ENCODE measurements around the gene RANBP1.

Gene RANBP1

GRCh38 chr22:20165913-20166312, 50.0 kb downstream of the RANBP1 start:
- Histone ChIP-seq H3K36me3 (ENCODE audit: control insufficient read depth, insufficient read depth, low read length) (no peaks in the 10 kb centered on the region), H2BK120ac (ENCODE audit: low read depth, low read length) (no peak overlapping the region), H3K4me3 (ENCODE audit: low read length) (no peak overlapping the region), H3K79me2 (ENCODE audit: control insufficient read depth, insufficient read depth, low read length) (no peaks in the 10 kb centered on the region), H3K9ac (ENCODE audit: low read length) (no peak overlapping the region), H2BK5ac (ENCODE audit: low read length) (no peak overlapping the region), H2AK5ac (ENCODE audit: low read length) (no peak overlapping the region), H3K4me1 (ENCODE audit: control insufficient read depth, low read depth, low read length) (no peaks in the 10 kb centered on the region), H3K4me2 (ENCODE audit: low read length) (no peak overlapping the region), H3K79me1 (ENCODE audit: low read length) (no peaks in the 10 kb centered on the region), H3K56ac (ENCODE audit: low read length) (no peak overlapping the region), H4K5ac (ENCODE audit: low read length) (no peak overlapping the region), H2BK15ac (replicated peaks; ENCODE audit: low read depth) (no peak overlapping the region), H3K18ac (ENCODE audit: low read length) (no peak overlapping the region), H3K27ac (ENCODE audit: low read depth, low read length) (no peak overlapping the region), H4K8ac (ENCODE audit: low read depth, low read length) (no peak overlapping the region), H3K4ac (ENCODE audit: low read depth, low read length) (no peak overlapping the region), H3K27me3 (ENCODE audit: insufficient read depth, low read length, poor library complexity) (no peaks in the 10 kb centered on the region), H3K23ac (ENCODE audit: low read length) (no peak overlapping the region)
- WGBS (ENCODE audit: extremely low coverage, insufficient coverage, low lambda C conversion rate), result no CpG with 5 or more reads among the region's 7 CpGs
- no peak for DNase-seq

- no peak overlapping the region for H2BK120ac ChIP-seq (ENCODE audit: low read depth, low read length)
- H3K56ac ChIP-seq (ENCODE audit: low read length), result no peak overlapping the region
- H4K8ac ChIP-seq (ENCODE audit: low read depth, low read length), result no peak overlapping the region
- H4K5ac ChIP-seq (ENCODE audit: low read length), result no peak overlapping the region
- H3K9ac ChIP-seq (ENCODE audit: low read length), result no peak overlapping the region
- no peak overlapping the region for H2BK5ac ChIP-seq (ENCODE audit: low read length)
- no peak overlapping the region for H3K23ac ChIP-seq (ENCODE audit: low read length)
- H3K4me2 ChIP-seq (ENCODE audit: low read length), result no peak overlapping the region
- H3K4me1 ChIP-seq (ENCODE audit: control insufficient read depth, low read depth, low read length), result no peaks in the 10 kb centered on the region
- WGBS (ENCODE audit: extremely low coverage, insufficient coverage, low lambda C conversion rate), result no CpG with 5 or more reads among the region's 9 CpGs
- no peak overlapping the region for H3K4ac ChIP-seq (ENCODE audit: low read depth, low read length)
- H2BK15ac ChIP-seq (replicated peaks; ENCODE audit: low read depth), result no peak overlapping the region
- H2AK5ac ChIP-seq (ENCODE audit: low read length), result no peak overlapping the region
- H3K79me1 ChIP-seq (ENCODE audit: low read length), result no peaks in the 10 kb centered on the region
- H3K79me2 ChIP-seq (ENCODE audit: control insufficient read depth, insufficient read depth, low read length), result no peaks in the 10 kb centered on the region
- no peak overlapping the region for H3K27ac ChIP-seq (ENCODE audit: low read depth, low read length)
- H3K36me3 ChIP-seq (ENCODE audit: control insufficient read depth, insufficient read depth, low read length), result no peaks in the 10 kb centered on the region
- no peak overlapping the region for H3K4me3 ChIP-seq (ENCODE audit: low read length)
- H3K18ac ChIP-seq (ENCODE audit: low read length), result no peak overlapping the region
- no peak for DNase-seq
- no peaks in the 10 kb centered on the region for H3K27me3 ChIP-seq (ENCODE audit: insufficient read depth, low read length, poor library complexity)
Measured at GRCh38 chr22:20166703-20167102, 50.8 kb downstream of the RANBP1 start.

- Histone ChIP-seq H3K4me1 (ENCODE audit: control insufficient read depth, low read depth, low read length) (no peaks in the 10 kb centered on the region), H3K27ac (ENCODE audit: low read depth, low read length) (no peak overlapping the region), H4K5ac (ENCODE audit: low read length) (no peak overlapping the region), H2AK5ac (ENCODE audit: low read length) (no peak overlapping the region), H3K79me2 (ENCODE audit: control insufficient read depth, insufficient read depth, low read length) (no peaks in the 10 kb centered on the region), H3K27me3 (ENCODE audit: insufficient read depth, low read length, poor library complexity) (no peaks in the 10 kb centered on the region), H3K4me3 (ENCODE audit: low read length) (no peak overlapping the region), H3K56ac (ENCODE audit: low read length) (no peak overlapping the region), H3K9ac (ENCODE audit: low read length) (no peak overlapping the region), H2BK5ac (ENCODE audit: low read length) (no peak overlapping the region), H3K18ac (ENCODE audit: low read length) (no peak overlapping the region), H3K23ac (ENCODE audit: low read length) (no peak overlapping the region), H3K36me3 (ENCODE audit: control insufficient read depth, insufficient read depth, low read length) (no peaks in the 10 kb centered on the region), H2BK15ac (replicated peaks; ENCODE audit: low read depth) (no peak overlapping the region), H3K4me2 (ENCODE audit: low read length) (no peak overlapping the region), H3K79me1 (ENCODE audit: low read length) (no peaks in the 10 kb centered on the region), H3K4ac (ENCODE audit: low read depth, low read length) (no peak overlapping the region), H2BK120ac (ENCODE audit: low read depth, low read length) (no peak overlapping the region), H4K8ac (ENCODE audit: low read depth, low read length) (no peak overlapping the region)
- no peak for DNase-seq
- no CpG with 5 or more reads among the region's 19 CpGs for WGBS (ENCODE audit: extremely low coverage, insufficient coverage, low lambda C conversion rate)
Measured at GRCh38 chr22:20167643-20168322, 51.9 kb downstream of the RANBP1 start.

GRCh38 chr22:20169253-20169822, 53.4 kb downstream of the RANBP1 start:
- no peak for DNase-seq
- Histone ChIP-seq H3K18ac (ENCODE audit: low read length) (no peak overlapping the region), H3K4me2 (ENCODE audit: low read length) (no peak overlapping the region), H3K79me2 (ENCODE audit: control insufficient read depth, insufficient read depth, low read length) (no peaks in the 10 kb centered on the region), H3K23ac (ENCODE audit: low read length) (no peak overlapping the region), H2BK15ac (replicated peaks; ENCODE audit: low read depth) (no peak overlapping the region), H2AK5ac (ENCODE audit: low read length) (no peak overlapping the region), H4K5ac (ENCODE audit: low read length) (no peak overlapping the region), H3K27ac (ENCODE audit: low read depth, low read length) (no peak overlapping the region), H3K79me1 (ENCODE audit: low read length) (no peaks in the 10 kb centered on the region), H4K8ac (ENCODE audit: low read depth, low read length) (no peak overlapping the region), H3K27me3 (ENCODE audit: insufficient read depth, low read length, poor library complexity) (no peaks in the 10 kb centered on the region), H3K9ac (ENCODE audit: low read length) (no peak overlapping the region), H3K4me3 (ENCODE audit: low read length) (no peak overlapping the region), H2BK120ac (ENCODE audit: low read depth, low read length) (no peak overlapping the region), H3K36me3 (ENCODE audit: control insufficient read depth, insufficient read depth, low read length) (no peaks in the 10 kb centered on the region), H3K4ac (ENCODE audit: low read depth, low read length) (no peak overlapping the region), H3K56ac (ENCODE audit: low read length) (no peak overlapping the region), H2BK5ac (ENCODE audit: low read length) (no peak overlapping the region), H3K4me1 (ENCODE audit: control insufficient read depth, low read depth, low read length) (no peaks in the 10 kb centered on the region)
- no CpG with 5 or more reads among the region's 10 CpGs for WGBS (ENCODE audit: extremely low coverage, insufficient coverage, low lambda C conversion rate)

GRCh38 chr22:20170170-20170569, 54.3 kb downstream of the RANBP1 start:
- no peak overlapping the region for H2BK15ac ChIP-seq (replicated peaks; ENCODE audit: low read depth)
- no peaks in the 10 kb centered on the region for H3K36me3 ChIP-seq (ENCODE audit: control insufficient read depth, insufficient read depth, low read length)
- WGBS (ENCODE audit: extremely low coverage, insufficient coverage, low lambda C conversion rate), result no CpG with 5 or more reads among the region's 13 CpGs
- H3K56ac ChIP-seq (ENCODE audit: low read length), result no peak overlapping the region
- no peaks in the 10 kb centered on the region for H3K4me1 ChIP-seq (ENCODE audit: control insufficient read depth, low read depth, low read length)
- H3K23ac ChIP-seq (ENCODE audit: low read length), result no peak overlapping the region
- H3K18ac ChIP-seq (ENCODE audit: low read length), result no peak overlapping the region
- no peak overlapping the region for H3K4me3 ChIP-seq (ENCODE audit: low read length)
- H2AK5ac ChIP-seq (ENCODE audit: low read length), result no peak overlapping the region
- H4K8ac ChIP-seq (ENCODE audit: low read depth, low read length), result no peak overlapping the region
- H4K5ac ChIP-seq (ENCODE audit: low read length), result no peak overlapping the region
- no peaks in the 10 kb centered on the region for H3K27me3 ChIP-seq (ENCODE audit: insufficient read depth, low read length, poor library complexity)
- H3K79me1 ChIP-seq (ENCODE audit: low read length), result no peaks in the 10 kb centered on the region
- no peak overlapping the region for H3K4ac ChIP-seq (ENCODE audit: low read depth, low read length)
- H2BK5ac ChIP-seq (ENCODE audit: low read length), result no peak overlapping the region
- DNase-seq, result no peak
- H3K9ac ChIP-seq (ENCODE audit: low read length), result no peak overlapping the region
- no peak overlapping the region for H3K27ac ChIP-seq (ENCODE audit: low read depth, low read length)
- H2BK120ac ChIP-seq (ENCODE audit: low read depth, low read length), result no peak overlapping the region
- no peaks in the 10 kb centered on the region for H3K79me2 ChIP-seq (ENCODE audit: control insufficient read depth, insufficient read depth, low read length)
- no peak overlapping the region for H3K4me2 ChIP-seq (ENCODE audit: low read length)
